ELF-1 (cell line): ENCODE results near the gene L3MBTL4.

ENCODE experiments used
- DNase-seq: peaks from one replicate; pipeline ENCODE4 v3.0.0-alpha.2; 2016; ENCODE audit warnings: low read depth, low spot score

L3MBTL4 gene

DNA sequence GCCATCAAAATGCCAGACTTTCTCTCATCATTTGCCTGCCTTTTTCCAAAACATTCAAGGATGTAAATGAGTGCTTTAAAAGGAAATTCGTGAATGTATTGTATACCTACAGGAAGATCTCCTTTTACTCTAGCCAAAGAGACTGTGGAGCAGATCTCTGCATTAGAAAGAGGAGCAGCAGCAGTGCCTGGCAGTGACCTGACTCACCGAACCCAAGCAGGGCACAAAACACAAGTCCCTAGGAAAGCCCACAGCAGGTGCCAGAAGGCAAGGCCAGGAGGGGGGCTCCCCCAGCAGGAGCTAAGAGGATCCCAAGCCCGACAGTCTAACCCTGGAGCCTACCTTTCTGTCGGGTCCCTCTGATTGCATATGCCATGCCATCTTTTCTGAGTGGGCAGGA lies 47.9 kb downstream of the L3MBTL4 start:
- no peak for DNase-seq

DNA sequence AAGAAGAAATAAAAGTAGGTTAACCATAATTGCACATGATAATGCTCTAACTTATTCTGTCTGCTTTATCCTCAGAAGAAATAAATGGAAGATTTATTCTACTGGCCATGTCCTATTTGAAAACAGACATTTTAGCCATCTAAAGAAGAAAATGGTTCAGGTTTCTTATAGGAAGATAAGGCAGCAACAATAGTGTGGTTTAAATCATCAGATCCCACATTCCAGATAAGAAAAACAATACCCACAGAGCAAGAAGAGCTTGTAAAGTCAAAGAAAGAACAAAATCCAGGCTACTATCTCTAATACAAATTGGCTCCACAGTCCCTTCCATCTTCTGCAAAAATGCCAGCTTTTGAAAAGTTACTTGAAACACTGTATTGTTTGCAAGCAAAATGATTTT lies 49.3 kb downstream of the L3MBTL4 start:
- no peak for DNase-seq

DNA sequence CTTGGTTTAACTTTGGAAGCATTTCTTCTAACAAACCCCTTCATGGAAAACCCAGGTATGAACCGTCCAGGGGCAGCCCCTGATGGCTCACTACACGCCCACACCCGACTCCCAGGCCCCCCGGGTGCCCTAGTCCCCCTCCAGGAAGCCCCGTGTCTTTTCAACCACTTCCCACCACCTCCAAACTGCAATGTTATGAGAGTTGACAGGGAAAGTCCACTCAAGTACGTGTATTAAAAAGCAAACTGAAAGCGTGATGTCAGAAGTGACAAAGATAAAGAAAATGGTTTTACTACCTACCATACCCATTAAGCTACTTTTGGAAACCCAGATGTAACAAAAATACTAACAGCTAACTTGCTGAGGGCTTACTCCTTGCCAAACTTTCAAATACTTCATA lies 51.5 kb downstream of the L3MBTL4 start:
- no peak for DNase-seq

DNA sequence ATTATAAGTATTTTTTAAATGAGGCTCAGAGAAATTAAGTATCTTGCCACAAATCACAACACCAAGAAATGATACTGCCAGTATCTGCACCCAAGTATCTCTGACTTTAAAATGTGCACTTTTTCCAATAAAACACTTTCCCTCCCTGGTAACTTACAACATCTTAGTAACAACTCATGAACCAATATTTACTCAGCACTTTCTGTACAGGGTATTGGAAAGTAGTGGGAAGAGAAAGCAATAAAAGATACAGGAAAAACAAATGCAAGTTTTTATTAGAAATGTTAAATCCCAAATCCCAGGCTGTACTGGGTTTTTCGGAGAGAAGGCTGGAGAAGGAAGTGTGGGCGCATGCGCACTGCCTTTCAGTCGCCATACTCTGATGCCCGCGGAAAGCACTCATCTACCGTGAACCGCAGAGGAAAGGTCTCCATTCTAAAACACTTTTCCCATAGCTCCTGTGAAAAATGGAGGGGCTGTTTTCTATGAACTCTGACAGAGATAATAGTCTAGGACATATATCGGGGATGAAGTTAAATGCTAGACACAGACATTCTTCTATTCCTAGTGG lies 52.1 kb downstream of the L3MBTL4 start:
- DNase-seq = no peak

DNA sequence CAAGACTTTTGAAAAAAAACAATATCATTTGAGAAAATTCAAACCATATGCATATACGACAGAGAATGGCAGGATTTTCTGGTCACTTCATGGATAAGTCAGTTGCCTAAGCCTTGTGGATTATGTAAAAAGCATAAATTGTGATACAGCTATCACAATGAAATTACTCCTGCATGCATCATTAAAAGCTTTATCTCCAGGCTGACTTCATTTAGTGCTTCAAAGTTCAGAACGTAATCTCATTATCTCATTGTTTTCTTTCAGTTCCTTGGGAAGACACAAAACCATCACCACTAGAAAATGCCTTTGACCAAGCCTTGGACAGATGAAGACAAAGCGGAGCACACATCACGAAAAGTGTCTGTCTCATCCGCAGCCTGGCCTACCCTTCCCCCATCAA lies 57.0 kb downstream of the L3MBTL4 start:
- DNase-seq = no peak

DNA sequence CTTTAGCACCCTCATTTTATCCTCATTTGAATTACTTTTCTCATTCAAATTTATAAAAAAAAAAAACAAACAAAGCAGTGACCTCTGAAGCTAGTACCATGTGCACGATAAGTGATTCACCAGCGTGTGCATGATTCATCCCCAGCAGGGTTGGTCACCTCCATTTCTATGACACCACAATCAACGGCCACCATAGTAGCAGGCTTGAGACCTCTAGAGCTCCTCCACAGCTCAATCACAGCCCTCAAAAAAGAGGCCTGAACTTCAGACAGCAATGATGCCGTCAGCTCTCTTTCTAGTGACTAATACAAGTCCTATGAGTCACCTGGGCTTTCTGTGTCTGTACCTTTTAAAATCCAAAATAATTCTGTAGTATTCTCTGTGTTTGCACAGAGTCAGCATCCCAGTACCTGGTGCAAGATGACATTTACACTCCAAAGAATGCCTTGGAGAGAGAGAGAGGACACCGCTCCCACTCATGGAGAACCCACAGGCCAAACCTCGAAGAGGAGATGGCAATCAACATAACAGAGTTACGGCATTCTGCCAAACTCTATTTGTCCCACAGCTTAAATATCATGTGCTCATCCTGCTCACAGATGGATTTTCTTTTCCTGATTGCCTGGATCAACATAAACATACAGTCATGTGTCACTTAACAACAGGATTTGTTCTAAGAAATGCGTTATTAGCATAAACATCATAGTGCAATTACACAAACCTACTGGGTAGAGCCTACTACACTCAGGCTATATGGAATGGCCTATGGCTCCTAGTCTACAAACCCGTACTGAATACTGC lies 58.7 kb downstream of the L3MBTL4 start:
- DNase-seq = no peak

DNA sequence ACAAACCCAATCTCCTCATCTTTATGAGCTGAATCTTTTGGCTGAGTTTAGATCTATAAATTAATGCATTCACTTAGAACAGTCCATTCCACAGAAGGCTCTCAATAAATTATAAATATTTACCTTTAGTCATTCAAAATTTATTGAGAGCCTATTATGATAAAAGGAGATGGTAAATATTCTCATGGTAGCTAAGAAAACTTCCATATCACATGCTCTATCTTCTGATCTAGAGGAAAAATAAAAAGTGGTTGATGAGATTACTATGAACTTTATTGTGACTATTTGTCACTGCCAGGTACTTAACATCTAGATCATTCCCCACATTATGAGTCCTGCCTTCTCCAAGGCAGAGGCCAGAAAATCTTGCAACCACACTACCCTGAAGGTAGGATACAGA lies 62.4 kb downstream of the L3MBTL4 start:
- no peak for DNase-seq

DNA sequence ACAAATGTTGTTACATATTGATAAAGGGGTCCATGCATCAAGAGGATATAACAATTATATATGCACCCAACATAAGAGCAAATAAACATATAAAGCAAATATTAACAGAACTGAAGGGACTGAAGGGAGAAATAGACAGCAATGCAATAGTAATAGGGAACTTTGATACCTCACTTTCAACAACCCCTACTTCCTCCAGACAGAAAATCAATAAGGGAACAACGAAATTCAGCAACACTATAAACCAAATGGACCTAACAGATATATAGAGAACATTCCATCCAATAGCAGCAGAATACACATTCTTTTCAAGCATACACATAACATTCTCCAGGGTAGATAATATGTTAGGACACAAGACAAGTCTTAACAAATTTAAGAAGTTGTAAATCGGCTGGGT lies 71.7 kb downstream of the L3MBTL4 start:
- DNase-seq = no peak

DNA sequence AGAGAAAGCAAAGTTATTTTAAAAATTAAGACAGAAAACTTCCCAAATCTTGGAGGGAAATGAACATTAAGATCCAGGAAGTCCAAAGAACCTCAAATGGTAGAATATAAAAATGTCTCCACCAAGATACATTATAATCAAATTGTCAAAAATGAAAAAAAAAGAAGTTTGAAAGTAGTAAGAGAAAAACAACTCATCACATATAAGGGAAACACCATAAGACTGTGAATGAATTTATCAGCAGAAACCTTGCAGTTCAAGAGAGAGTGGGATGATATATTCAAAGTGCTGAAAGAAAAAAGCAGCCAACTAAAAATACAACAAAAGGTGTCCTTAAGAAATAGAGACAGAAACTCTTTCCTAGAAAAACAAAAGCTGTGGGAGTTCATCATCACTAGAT lies 73.0 kb downstream of the L3MBTL4 start:
- no peak for DNase-seq

DNA sequence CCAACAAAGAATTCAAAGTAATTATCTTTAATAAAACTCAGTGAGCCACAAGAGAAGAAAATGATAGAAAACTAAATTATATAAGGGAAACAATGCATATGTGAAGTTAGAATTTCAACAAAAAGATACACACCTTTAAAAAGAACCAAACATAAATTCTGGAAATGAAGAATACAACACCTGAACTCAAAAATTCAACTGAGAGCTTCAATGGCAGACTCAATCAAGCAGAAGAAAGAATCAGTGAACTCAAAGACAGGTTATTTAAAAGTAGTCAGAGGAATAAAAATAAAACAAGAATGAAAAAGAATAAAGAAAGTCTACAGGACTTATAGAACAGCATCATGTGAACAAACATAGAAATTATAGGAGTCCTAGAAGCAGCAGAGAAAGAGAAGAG lies 73.4 kb downstream of the L3MBTL4 start:
- DNase-seq = no peak

DNA sequence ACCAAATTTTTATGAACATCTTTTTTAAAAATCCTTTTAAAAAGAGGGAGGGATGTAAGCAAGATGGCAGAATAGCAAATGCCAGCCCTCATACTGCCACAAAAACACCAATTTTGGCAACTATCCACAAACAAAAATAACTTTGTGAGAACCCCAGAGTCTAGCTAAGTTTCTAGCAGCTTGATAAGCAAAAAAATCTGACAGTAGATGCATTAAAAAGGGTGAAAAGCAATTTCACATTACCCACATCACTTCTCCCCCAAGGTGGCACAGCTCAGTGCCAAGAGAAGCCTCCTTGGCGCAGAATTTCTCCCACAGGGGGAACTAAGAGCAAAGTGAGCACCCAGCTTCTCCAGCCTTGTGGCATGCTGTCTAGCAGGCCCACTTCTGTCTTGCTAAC lies 74.6 kb downstream of the L3MBTL4 start:
- DNase-seq = no peak

DNA sequence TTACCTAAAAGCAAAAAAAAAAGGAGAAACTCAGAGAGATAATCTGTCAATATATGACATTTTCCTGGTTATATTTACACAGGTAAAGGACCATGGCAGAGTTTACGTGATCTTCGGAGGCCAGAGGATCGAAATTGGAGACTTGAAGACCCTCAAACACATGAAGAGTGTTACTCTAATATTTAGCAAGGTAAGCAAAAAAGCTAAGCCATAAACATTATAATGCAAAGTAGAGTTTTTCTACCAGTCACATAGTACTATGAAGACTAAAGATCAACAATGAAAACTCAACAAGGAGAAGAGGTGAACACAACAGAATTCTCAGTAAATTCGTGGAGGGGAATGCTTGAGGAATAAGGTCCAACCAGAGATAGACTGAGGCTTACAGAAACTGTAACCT lies 78.5 kb downstream of the L3MBTL4 start:
- DNase-seq = no peak

DNA sequence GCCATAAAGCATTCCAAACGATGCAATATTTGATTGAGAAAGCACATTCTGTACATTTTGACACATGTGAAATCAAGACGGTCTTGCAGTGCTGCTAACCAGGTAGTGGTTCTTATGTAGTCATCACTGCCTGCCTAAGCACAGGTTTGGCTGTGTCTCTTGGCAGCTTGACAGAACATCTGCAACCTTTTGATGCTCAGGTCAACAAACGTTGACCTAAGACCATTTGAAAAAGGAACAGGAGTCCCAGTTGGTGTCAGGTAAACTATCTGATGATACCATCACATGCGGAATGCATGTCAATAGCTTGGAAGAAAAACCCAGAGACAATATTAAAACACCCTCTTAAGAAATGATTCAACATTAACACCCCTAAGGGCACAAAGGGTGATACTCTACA lies 80.7 kb downstream of the L3MBTL4 start:
- DNase-seq = no peak

DNA sequence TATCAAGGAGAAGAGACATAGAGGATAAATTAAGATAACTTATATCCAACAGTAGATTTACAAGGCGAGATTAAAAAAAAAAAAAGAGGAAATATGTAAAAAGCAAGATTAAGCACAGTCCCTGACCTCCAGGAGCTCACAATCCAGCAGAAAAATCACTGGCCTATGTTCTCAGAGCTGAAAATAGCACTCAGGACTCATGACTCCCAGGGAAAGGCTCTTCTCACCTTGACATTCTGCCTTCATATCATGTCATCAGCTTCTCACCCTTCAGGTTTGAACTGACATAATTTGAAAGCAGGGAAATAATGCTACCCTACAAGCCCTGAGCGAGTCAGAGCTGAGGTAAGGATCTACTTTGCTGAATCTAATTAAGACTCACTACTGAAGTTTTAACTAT lies 82.8 kb downstream of the L3MBTL4 start:
- DNase-seq = no peak

DNA sequence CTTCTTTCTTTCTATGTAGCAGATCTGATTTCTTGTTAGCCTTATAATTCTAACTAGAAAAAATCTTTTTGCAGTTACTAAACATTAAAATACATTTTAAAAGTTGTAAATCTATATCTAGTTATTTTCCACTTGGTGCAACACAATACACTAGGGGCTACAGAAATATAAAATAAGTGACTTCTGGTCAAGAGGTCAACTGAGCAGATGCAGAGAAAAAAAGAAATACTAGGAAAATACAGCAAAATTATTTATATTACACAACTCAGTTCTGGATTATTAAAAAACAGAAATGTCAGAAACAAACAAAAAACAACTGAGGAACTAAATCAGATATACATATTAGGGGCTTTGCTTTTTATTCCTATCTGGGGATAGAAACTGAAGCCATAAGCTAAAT lies 83.9 kb downstream of the L3MBTL4 start:
- DNase-seq = no peak

DNA sequence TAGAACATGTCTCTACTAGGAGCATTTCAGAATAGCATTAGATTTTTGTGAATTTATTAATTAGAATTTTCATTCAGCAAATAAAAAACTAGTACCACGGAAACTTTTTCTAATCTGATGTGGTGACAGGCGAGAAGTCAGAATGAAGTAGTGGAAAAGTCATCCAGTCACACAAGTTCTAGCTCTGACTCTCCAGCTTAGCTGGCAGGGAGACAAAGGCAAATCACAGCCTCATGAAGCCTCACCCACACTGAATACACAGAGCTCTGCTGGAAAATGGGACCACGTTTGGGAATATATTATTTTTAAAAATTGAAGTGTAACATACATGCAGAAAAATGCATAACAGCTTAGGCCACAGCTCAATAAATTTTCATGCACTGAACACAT lies 86.1 kb downstream of the L3MBTL4 start:
- DNase-seq = no peak

DNA sequence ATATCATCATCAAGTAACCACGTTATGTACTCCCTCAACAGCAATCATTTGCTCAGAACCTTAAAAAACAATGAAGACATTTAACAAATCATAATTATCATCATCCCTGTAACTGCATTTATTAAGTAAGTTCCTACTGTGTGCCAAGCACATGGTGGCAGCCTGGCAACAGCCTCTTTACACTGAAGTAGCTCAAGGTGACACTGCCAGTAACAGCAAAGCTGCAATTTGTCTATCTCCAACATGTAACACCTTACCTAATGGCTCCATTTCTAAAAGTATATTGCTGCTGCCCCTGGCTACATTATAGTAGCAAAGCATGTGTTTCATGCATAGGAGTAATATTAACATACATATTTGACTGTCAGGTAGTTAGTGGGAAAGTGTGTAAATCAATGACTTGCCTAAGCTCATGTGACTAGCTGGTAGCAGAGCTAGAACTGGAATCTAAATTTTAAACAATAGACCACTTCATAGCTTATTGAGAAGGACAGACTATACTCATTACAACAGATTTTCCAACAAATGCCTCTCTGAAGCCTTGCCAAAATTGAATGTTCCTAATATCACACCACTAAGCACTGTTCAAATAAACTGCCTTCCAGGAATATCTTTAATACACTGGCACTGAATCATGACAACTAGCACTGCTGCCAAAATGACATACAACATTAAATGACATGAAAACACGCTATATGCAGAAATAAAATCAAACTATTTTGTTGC lies 86.7 kb downstream of the L3MBTL4 start:
- no peak for DNase-seq

DNA sequence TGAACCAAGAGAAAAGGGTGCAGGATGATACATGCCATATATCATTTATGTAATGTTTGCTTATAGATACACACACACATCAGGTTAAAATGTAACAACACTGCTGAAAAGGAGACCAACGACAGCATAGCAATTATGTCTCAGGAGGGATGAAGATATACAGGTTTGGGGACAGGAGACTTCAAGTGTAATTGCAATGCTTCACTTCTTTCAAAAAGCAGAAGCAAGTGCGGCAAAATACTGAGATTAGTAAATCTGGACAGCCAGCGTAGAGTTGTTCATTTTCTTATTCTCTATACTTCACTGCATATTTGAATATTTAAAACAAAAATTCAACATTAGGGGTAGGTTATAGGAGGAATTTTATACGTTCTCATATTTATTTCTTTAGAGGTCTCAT lies 87.2 kb downstream of the L3MBTL4 start:
- DNase-seq = no peak

DNA sequence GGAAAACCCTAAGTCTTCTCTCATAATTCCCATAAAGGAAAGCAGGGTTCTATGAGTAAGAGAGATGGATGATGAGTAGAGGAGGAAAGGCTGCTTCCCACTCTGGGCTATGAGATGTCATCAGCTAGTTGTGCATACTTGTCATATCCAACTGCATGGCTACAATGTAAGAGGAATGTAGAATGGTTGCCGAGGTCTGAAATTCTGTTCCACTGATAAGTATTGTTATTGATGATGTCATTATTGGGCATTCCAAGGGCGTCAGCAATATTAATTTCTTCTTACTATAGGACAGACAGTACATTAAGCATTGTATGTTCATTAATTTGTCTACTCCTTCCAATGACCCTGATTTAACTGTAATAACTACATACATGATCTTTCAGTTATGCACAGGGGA lies 88.1 kb downstream of the L3MBTL4 start:
- DNase-seq = no peak

DNA sequence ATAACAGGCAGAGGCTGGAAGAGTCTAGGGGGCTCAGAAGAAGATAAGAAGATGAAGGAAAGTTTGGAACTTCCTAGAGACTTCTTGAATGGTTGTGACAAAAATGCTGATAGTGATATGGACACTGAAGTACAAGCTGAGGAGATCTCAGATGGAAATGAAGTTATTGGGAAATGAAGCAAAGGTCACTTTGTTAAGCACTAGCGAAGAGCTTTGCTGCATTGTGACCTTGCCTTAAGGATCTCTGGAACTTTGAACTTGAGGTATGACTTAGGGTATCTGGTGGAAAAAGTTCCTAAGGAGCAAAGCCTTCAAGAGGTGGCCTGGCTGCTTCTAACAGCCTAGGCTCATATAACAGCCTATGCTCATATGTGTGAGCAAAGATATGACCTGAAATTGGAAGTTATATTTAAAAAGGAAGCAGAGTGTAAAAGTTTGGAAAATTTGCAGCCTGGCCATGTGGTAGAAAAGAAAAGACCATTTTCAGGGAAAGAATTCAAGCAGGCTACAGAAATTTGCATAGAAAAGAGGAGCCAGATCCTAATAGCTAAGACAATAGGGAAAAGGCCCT lies 91.3 kb downstream of the L3MBTL4 start:
- DNase-seq = no peak

DNA sequence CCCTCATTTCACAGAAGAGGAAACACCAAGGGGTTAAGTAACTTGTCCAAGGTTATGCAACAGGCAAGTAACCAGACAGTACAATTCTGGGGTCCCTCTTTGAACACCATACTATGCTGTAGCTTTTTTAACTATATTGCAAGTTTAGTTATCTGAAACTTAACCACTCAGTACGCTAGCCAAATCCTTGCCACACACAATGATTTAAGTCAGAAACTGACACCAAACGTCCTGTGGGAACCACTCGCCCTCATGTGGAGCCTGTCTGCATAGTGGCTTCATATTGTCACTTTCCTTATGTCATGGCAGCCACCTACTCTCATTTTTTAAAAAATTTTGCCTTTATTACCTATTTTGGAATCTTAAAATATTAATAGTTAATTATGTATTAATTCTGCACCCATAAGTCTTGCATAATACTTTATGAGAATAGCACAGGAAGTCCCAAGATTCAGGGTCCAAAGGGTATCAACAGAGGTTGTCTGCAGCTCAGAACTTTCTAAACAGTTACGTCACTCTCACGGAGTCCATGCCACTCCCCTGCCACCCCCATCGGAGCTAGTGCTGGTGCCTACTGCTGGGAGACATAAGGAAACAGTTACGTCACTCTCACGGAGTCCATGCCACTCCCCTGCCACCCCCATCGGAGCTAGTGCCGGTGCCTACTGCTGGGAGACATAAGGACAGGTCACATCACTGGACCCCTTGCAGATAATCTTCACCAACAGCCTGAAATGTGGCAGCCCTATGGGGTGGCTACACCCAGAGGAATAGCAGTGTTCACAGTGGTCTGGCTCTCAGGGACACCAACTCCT lies 99.0 kb downstream of the L3MBTL4 start:
- no peak for DNase-seq

DNA sequence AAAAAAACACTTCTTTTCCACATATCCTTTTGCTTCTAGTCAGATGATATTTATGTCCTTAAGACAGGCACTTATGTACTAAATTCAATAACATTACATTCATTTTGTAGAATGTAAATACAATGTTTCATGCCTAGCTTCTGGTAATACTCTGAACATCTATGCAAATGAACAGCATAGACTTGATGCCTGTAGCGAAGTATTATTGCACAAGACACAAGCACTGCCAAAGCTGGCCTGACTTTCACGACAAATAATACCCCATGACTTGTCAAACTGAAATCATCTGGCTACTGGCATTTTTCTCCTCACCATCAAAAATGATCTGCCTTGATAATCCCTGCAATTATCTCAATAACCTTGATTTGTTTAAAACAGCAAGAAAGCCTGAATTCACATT lies 101.3 kb downstream of the L3MBTL4 start:
- no peak for DNase-seq
